ENCODE measurements around the gene PRPF6.
A peak's percentile ranks its signal among the peaks of the same experiment; 100 is the strongest.
"Not testable (repeated sequence)": the region's sequence is repeated elsewhere in the genome, so short reads cannot be mapped to it uniquely, and the experiment has no call there.

PRPF6 gene

DNA sequence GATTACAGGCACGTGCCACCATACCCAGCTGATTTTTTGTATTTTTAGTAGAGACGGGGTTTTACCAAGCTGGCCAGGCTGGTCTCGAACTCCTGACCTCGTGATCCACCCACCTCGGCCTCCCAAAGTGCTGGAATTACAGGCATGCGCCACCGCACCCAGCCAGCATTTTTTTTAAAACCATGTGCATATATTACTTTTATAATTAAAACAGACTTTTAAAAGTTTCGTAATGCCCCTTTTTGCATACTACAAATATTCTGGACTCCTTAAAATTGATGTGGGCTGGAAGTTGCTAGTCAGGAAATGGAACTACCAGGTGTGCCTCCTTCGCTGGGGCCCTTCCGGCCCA, 9.0 kb upstream of the PRPF6 start:
- not testable (repeated sequence) for ATAC-seq

DNA sequence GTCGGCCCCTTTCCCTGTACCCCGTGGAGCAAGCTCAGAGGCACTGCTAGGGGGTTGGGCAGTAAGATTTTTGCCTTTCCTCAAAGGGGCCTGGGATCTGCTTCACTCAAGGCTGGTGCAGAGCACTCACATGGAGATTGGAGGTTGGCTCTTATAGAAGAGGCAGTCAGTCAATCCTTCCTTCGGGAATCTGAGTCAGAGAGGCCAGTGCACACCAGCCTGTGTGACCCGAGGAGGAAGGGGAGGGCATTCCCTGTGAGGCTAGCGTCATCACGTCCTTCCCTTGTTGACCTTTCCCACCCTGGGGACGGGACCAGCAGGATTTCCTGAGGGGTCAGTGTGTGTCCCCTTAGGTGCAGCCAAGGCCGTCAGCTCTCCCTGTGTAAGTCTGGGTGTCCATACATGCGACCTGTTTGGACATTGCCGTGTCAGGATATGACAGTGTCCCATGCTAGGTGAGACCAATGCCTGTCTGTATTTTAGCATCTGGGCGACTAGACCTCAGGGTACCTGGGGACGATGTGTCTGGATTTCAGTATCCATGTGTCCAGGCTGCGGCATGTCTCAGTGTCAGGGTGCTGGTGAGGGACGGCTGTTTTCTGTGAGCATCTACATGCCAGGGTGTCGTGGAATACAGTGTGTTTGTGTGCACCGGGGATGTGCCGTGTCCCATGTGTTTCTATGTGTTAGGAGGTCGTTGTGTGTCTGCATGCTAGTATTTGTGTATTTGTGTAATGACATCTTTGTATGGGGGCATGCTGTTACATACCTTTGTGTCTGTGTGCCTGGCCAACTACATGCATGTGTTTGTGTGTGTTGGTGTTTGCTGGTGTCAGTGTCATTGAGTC, 8.4 kb upstream of the PRPF6 start:
- no peak for ATAC-seq
- TF ChIP-seq BACH2 (CRISPR knock-in tag; IDR thresholded peaks at IDR 0.05; ENCODE audit: borderline replicate concordance) (no peak), ZFP3 (CRISPR knock-in tag; IDR thresholded peaks at IDR 0.05) (no peak), TCF4 (CRISPR knock-in tag; IDR thresholded peaks at IDR 0.05; ENCODE audit: borderline replicate concordance) (no peak), PPARA (CRISPR knock-in tag; IDR thresholded peaks at IDR 0.05; ENCODE audit: borderline replicate concordance) (no peak), TOX (CRISPR knock-in tag; IDR thresholded peaks at IDR 0.05; ENCODE audit: borderline replicate concordance) (no peak), ZNF8 (CRISPR knock-in tag; IDR thresholded peaks at IDR 0.05) (no peak), CSDC2 (CRISPR knock-in tag; IDR thresholded peaks at IDR 0.05) (no peak), ZC3H10 (CRISPR knock-in tag; IDR thresholded peaks at IDR 0.05) (no peak), ZNF70 (CRISPR knock-in tag; IDR thresholded peaks at IDR 0.05) (no peak)
- TF ChIP-seq, protein P1, sequence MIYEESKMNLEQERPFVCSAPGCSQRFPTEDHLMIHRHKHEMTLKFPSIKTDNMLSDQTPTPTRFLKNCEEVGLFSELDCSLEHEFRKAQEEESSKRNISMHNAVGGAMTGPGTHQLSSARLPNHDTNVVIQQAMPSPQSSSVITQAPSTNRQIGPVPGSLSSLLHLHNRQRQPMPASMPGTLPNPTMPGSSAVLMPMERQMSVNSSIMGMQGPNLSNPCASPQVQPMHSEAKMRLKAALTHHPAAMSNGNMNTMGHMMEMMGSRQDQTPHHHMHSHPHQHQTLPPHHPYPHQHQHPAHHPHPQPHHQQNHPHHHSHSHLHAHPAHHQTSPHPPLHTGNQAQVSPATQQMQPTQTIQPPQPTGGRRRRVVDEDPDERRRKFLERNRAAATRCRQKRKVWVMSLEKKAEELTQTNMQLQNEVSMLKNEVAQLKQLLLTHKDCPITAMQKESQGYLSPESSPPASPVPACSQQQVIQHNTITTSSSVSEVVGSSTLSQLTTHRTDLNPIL (CRISPR knock-in tag; IDR thresholded peaks at IDR 0.05; ENCODE audit: low read depth): no peak
- TF ChIP-seq, protein P2, sequence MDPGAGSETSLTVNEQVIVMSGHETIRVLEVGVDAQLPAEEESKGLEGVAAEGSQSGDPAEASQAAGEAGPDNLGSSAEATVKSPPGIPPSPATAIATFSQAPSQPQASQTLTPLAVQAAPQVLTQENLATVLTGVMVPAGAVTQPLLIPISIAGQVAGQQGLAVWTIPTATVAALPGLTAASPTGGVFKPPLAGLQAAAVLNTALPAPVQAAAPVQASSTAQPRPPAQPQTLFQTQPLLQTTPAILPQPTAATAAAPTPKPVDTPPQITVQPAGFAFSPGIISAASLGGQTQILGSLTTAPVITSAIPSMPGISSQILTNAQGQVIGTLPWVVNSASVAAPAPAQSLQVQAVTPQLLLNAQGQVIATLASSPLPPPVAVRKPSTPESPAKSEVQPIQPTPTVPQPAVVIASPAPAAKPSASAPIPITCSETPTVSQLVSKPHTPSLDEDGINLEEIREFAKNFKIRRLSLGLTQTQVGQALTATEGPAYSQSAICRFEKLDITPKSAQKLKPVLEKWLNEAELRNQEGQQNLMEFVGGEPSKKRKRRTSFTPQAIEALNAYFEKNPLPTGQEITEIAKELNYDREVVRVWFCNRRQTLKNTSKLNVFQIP (CRISPR knock-in tag; IDR thresholded peaks at IDR 0.05; ENCODE audit: borderline replicate concordance, low read depth): no peak
- TF ChIP-seq, protein P3, sequence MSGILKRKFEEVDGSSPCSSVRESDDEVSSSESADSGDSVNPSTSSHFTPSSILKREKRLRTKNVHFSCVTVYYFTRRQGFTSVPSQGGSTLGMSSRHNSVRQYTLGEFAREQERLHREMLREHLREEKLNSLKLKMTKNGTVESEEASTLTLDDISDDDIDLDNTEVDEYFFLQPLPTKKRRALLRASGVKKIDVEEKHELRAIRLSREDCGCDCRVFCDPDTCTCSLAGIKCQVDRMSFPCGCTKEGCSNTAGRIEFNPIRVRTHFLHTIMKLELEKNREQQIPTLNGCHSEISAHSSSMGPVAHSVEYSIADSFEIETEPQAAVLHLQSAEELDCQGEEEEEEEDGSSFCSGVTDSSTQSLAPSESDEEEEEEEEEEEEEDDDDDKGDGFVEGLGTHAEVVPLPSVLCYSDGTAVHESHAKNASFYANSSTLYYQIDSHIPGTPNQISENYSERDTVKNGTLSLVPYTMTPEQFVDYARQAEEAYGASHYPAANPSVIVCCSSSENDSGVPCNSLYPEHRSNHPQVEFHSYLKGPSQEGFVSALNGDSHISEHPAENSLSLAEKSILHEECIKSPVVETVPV (CRISPR knock-in tag; IDR thresholded peaks at IDR 0.05): no peak
- TF ChIP-seq, protein P4, sequence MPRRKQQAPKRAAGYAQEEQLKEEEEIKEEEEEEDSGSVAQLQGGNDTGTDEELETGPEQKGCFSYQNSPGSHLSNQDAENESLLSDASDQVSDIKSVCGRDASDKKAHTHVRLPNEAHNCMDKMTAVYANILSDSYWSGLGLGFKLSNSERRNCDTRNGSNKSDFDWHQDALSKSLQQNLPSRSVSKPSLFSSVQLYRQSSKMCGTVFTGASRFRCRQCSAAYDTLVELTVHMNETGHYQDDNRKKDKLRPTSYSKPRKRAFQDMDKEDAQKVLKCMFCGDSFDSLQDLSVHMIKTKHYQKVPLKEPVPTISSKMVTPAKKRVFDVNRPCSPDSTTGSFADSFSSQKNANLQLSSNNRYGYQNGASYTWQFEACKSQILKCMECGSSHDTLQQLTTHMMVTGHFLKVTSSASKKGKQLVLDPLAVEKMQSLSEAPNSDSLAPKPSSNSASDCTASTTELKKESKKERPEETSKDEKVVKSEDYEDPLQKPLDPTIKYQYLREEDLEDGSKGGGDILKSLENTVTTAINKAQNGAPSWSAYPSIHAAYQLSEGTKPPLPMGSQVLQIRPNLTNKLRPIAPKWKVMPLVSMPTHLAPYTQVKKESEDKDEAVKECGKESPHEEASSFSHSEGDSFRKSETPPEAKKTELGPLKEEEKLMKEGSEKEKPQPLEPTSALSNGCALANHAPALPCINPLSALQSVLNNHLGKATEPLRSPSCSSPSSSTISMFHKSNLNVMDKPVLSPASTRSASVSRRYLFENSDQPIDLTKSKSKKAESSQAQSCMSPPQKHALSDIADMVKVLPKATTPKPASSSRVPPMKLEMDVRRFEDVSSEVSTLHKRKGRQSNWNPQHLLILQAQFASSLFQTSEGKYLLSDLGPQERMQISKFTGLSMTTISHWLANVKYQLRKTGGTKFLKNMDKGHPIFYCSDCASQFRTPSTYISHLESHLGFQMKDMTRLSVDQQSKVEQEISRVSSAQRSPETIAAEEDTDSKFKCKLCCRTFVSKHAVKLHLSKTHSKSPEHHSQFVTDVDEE (CRISPR knock-in tag; IDR thresholded peaks at IDR 0.05): no peak

DNA sequence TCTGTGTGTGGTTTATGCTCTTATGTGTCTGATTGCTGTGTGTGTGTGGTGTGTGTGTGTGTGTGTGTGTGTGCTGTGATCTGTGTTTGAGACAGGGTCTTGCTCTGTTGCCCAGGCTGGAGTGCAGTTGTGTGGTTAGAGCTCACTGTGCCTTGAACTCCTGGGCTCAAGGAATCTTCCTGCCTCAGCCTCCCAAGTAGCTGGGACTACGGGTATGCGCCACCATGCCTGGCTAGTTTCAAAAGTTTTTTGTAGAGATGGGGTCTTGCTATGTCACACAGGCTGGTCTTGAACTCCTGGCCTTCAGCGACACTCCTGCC, 7.8 kb upstream of the PRPF6 start:
- no peak for ATAC-seq
- TF ChIP-seq ESRRG (CRISPR knock-in tag; IDR thresholded peaks at IDR 0.05) (no peak), OSR1 (CRISPR knock-in tag; IDR thresholded peaks at IDR 0.05) (no peak), ZNF70 (CRISPR knock-in tag; IDR thresholded peaks at IDR 0.05) (no peak), SNAI2 (CRISPR knock-in tag; IDR thresholded peaks at IDR 0.05) (no peak), CSDC2 (CRISPR knock-in tag; IDR thresholded peaks at IDR 0.05) (no peak), TCF4 (CRISPR knock-in tag; IDR thresholded peaks at IDR 0.05; ENCODE audit: borderline replicate concordance) (no peak), BACH2 (CRISPR knock-in tag; IDR thresholded peaks at IDR 0.05; ENCODE audit: borderline replicate concordance) (no peak), GLIS3 (CRISPR knock-in tag; IDR thresholded peaks at IDR 0.05) (no peak)
- TF ChIP-seq, protein P2 (CRISPR knock-in tag; IDR thresholded peaks at IDR 0.05; ENCODE audit: borderline replicate concordance, low read depth): no peak

DNA sequence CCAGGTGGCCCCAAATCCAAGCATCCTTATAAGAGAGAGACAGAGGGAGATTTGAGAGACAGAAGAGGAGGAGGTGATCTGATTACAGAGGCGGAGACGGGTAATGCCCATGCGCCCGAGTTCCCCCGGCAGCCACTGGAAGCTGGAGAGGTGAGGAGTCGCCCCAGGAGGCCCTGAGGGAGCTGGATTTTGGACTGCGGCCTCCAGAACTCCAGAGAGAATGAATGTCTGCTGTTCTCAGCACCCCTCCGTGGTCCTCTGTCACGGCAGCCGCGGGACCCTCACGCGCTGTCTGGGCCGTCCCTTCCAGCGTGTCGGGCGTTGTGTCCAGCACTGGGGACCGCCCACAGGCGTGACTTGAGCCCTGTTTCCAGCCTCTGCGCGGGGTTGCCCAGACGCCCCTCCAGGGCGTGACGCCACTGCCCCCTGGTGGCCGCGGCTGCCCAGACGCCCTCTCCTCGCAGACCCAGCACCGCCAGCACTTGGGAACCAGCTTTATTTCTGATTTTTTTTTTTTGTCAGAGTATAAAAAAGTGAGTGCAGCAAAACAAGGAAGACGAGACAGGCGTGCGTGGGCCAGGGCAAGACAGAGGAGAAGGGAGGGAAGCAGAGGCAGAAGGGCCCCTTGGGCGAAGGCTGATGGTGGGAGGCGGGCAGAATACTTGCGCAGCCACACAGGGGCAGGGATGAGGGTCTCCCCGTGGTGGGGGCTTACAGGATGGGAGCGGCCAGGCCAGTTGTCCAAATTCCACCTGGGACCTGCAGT, 7.1 kb upstream of the PRPF6 start:
- peak; percentile 89 for ATAC-seq
- TF ChIP-seq TCF4 (CRISPR knock-in tag; IDR thresholded peaks at IDR 0.05; ENCODE audit: borderline replicate concordance) (no peak), TOX (CRISPR knock-in tag; IDR thresholded peaks at IDR 0.05; ENCODE audit: borderline replicate concordance) (no peak), ZFP30 (CRISPR knock-in tag; IDR thresholded peaks at IDR 0.05) (no peak), ZNF70 (CRISPR knock-in tag; IDR thresholded peaks at IDR 0.05) (no peak)
- TF ChIP-seq, protein P5, sequence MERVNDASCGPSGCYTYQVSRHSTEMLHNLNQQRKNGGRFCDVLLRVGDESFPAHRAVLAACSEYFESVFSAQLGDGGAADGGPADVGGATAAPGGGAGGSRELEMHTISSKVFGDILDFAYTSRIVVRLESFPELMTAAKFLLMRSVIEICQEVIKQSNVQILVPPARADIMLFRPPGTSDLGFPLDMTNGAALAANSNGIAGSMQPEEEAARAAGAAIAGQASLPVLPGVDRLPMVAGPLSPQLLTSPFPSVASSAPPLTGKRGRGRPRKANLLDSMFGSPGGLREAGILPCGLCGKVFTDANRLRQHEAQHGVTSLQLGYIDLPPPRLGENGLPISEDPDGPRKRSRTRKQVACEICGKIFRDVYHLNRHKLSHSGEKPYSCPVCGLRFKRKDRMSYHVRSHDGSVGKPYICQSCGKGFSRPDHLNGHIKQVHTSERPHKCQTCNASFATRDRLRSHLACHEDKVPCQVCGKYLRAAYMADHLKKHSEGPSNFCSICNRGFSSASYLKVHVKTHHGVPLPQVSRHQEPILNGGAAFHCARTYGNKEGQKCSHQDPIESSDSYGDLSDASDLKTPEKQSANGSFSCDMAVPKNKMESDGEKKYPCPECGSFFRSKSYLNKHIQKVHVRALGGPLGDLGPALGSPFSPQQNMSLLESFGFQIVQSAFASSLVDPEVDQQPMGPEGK (CRISPR knock-in tag; IDR thresholded peaks at IDR 0.05; ENCODE audit: borderline replicate concordance): no peak

All from SK-N-SH treated with all-trans-retinoic acid at 6 μM for 48 hours (cell line).